HFF-Myc (cell line): ENCODE measurements around the gene WDFY4.

Experiments used
- DNase-seq: peaks from one replicate; pipeline ENCODE4 v3.0.0-alpha.2; 2011; ENCODE audit warnings: low read depth; ENCODE audit errors: extremely low read depth
- H3K4me3 ChIP-seq: replicated peaks from 2 replicates; pipeline ENCODE4 v1.5.1; 2011; ENCODE audit warnings: low read depth, mild to moderate bottlenecking, control low read depth, low read length
- CTCF ChIP-seq: IDR thresholded peaks from 2 replicates; pipeline ENCODE4 v1.5.1; 2012; ENCODE audit warnings: mild to moderate bottlenecking, low read depth, low read length, control low read depth; ENCODE audit errors: missing control alignments

The WDFY4 gene

GRCh38 chr10:48655411-48656240 lies 29.0 kb upstream of the WDFY4 start:
- H3K4me3 ChIP-seq: peak overlapping the region; percentile 45
- TF ChIP-seq CTCF: no peak
- DNase-seq: no peak

GRCh38 chr10:48656241-48656913 lies 28.3 kb upstream of the WDFY4 start:
- TF ChIP-seq CTCF: peak; percentile 85
- DNase-seq: peak; percentile 57
- H3K4me3 ChIP-seq: peak overlapping the region; percentile 45

GRCh38 chr10:48656914-48657305 lies 27.8 kb upstream of the WDFY4 start:
- DNase-seq: no peak
- peak overlapping the region; percentile 43 for H3K4me3 ChIP-seq
- TF ChIP-seq CTCF: no peak

GRCh38 chr10:48657416-48657815 lies 27.3 kb upstream of the WDFY4 start:
- no peak for DNase-seq
- no peak overlapping the region for H3K4me3 ChIP-seq
- TF ChIP-seq CTCF: no peak

- no peak overlapping the region for H3K4me3 ChIP-seq
- peak; percentile 57 for DNase-seq
- peak; percentile 88 for TF ChIP-seq CTCF
Measured at GRCh38 chr10:48658243-48658974, 26.3 kb upstream of the WDFY4 start.

- no peak for DNase-seq
- no peak overlapping the region for H3K4me3 ChIP-seq
- TF ChIP-seq CTCF: no peak
Measured at GRCh38 chr10:48658975-48659269, 25.8 kb upstream of the WDFY4 start.
